Hematopoietic multipotent progenitor cell treated with erythropoietin and hydrocortisone succinate and interleukin-3 and kit ligand, for 15 days (in vitro differentiated cells): ENCODE results near the gene YBEY.

Experiments used
- DNase-seq: peaks from one replicate; pipeline ENCODE4 v3.0.0-alpha.2; 2015; ENCODE audit warnings: low spot score

YBEY gene

GRCh38 chr21:46328151-46328550 is 42.0 kb downstream of the YBEY start:
- DNase-seq: no peak

GRCh38 chr21:46329796-46330195 is 43.7 kb downstream of the YBEY start:
- no peak for DNase-seq

DNA sequence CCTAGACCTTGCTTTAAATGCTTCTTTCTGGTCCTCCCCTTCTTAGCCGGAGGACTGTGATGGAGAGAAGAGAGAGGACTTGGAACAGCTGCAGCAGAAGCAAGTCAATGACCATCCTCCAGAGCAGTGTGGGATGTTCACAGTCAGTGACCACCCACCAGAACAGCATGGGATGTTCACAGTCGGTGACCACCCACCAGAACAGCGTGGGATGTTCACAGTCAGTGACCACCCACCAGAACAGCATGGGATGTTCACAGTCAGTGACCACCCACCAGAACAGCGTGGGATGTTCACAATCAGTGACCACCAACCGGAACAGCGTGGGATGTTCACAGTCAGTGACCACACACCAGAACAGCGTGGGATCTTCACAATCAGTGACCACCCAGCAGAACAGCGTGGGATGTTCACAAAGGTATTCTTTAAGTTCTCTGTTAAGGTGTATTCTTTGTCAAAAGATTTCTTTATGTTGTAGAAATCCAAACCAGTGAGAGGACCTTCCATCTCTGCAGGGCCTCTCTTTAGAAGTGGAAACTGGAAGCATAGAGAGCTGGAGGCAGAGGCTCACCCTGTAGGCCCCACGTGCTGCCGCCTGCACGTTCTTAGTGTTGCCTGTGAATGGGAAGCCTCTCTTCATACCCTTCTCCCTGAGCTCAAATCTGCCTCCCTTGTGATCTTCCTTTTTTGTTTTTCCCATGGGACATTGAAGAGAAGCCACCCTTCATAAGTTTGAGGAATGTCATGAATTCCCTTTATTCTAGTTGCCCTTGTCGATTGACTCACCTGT is 48.4 kb downstream of the YBEY start:
- no peak for DNase-seq

GRCh38 chr21:46336603-46337002 is 50.5 kb downstream of the YBEY start:
- no peak for DNase-seq

- DNase-seq: no peak
These were observed 54.9 kb downstream of the YBEY start for GRCh38 chr21:46340998-46341397.

DNA sequence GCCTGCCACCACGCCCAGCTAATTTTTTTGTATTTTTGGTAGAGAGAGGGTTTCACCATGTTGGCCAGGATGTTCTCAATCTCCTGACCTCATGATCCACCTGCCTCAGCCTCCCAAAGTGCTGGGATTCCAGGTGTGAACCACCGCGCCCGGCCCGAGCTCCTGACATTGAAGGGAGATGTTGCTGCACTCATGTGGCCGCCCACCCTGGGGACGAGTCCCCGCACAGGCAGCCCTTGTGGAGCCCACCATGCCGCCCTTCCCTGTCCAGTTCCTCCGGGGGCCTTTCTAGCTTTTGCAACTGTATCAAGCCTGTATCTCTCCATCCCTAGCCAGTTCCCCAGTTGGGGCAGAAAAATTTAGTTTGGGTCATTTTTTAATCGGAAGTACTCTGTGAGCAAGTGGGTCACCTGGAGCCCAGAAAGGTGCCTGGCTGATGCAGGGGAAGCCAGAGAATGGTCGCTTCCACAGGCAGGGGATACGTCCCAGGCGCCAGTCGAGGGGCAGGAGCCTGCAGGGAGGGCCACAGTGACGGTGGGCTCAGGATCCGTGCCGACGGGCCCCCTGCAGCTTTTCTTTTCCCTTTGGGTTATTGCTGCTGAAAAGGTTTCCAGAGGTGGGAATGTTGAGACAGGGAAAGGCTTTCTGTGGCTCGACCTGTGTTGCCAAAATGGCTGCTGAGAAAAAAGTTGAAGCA is 58.2 kb downstream of the YBEY start:
- no peak for DNase-seq

GRCh38 chr21:46345861-46346260 is 59.7 kb downstream of the YBEY start:
- no peak for DNase-seq

DNA sequence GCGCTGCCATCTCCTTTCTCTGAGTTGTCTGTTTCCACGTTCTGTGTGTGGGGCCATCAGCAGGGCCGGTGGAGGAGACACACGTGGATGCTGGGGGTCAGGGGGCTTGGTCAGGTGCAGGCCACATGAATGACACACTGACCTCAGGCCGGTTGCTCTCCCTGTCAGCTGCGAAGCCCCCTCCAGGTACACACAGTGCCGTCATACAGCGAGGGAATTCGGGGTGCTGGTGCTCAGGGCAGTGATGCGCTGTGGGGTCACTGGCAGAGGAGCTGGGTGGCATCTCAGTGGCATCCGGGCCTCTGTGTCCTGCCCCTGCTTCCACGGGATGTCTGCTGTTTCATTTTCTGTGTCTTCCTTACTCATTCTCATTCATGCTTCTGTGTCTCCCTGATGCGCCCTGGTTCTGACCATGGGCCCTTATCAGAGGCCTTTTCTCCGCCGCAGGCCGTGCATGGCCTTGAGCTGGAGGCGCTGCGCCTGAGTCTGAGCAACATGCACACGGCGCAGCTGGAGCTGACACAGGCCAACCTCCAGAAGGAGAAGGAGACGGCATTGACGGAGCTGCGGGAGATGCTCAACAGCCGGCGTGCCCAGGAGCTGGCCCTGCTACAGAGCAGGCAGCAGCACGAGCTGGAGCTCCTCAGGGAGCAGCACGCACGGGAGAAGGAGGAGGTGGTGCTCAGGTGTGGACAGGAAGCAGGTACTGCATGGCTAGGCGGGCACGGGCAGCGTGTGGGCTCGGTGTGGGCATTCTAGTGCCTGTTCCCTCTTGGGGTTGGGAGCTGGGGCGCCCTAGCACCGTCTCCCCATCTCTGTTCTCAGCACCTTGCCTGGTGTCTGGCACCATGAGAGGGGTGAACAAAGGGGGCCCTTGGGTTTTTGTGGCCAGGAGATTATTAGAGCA is 60.4 kb downstream of the YBEY start:
- DNase-seq: no peak

DNA sequence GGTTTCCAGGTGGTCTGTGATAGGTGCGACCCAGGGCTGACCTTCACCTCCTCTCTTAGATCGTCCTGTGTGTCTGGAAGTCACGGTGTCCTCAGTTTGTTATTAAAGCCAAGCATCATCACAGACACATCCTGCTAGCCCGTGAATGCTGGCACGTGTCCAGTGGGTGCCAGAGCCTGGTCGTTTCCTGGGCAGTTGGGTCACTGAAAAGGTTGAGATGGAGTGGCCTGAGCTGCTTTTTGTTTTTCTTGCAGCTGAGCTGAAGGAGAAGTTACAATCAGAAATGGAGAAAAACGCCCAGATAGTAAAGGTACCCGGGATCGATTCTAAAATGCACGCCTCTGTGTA is 61.0 kb downstream of the YBEY start:
- no peak for DNase-seq
